HepG2 (cell line): Measurements from ENCODE around the gene NEK3. TPM values are rescaled to one million over a fixed set of nuclear protein-coding genes. Genes with fewer than 3 reads are reported as not detected.
"Not testable (repeated sequence)": the region's sequence is repeated elsewhere in the genome, so short reads cannot be mapped to it uniquely, and the experiment has no call there.

ENCODE experiments used
- CREM ChIP-seq, 2 experiments: sonication (generic) in 1 of 2; formaldehyde crosslinking in 1 of 2; IDR thresholded peaks; 2 replicates each; pipeline versions ENCODE4 v1.4.0 to v1.6.1; 2016 to 2020; ENCODE audit warnings: antibody characterized with exemption in 1 of 2, mild to moderate bottlenecking in 1 of 2, missing genetic modification reagents in 1 of 2
- EP300 ChIP-seq, 3 experiments: sonication (generic) in 1 of 3; formaldehyde crosslinking in 1 of 3; IDR thresholded peaks; 2 replicates each; pipeline versions ENCODE4 v1.5.1 to v1.6.1; 2011 to 2020; ENCODE audit warnings: low read depth in 2 of 3, low read length in 2 of 3, borderline replicate concordance in 1 of 3, improper control_type of control experiment in 1 of 3, mild to moderate bottlenecking in 1 of 3, missing genetic modification reagents in 1 of 3, moderate library complexity in 1 of 3
- FOSL1 ChIP-seq: sonication (generic); formaldehyde crosslinking; IDR thresholded peaks from 2 replicates; pipeline ENCODE4 v1.9.0; 2021; ENCODE audit warnings: missing genetic modification reagents, borderline replicate concordance
- FOXA3 ChIP-seq: IDR thresholded peaks from 2 replicates; pipeline ENCODE4 v1.6.1; 2016; ENCODE audit warnings: missing genetic modification reagents, missing compliant biosample characterization
- GATAD2A ChIP-seq: IDR thresholded peaks from 2 replicates; pipeline ENCODE4 v1.6.1; 2016
- HDAC2 ChIP-seq: sonication (generic); formaldehyde crosslinking; IDR thresholded peaks from 2 replicates; pipeline ENCODE4 v1.4.0; 2020; ENCODE audit warnings: missing genetic modification reagents
- HMG20A ChIP-seq: IDR thresholded peaks from 2 replicates; pipeline ENCODE4 v1.6.1; 2016; ENCODE audit warnings: borderline replicate concordance
- ISL2 ChIP-seq: sonication (generic); formaldehyde crosslinking; IDR thresholded peaks from 2 replicates; pipeline ENCODE4 v1.5.0; 2020; ENCODE audit warnings: missing genetic modification reagents
- JUNB ChIP-seq: sonication (generic); formaldehyde crosslinking; IDR thresholded peaks from 2 replicates; pipeline ENCODE4 v1.8.0; 2022; ENCODE audit warnings: missing genetic modification reagents, mild to moderate bottlenecking, borderline replicate concordance
- KAT8 ChIP-seq: IDR thresholded peaks from 2 replicates; pipeline ENCODE4 v1.6.1; 2016; ENCODE audit warnings: missing genetic modification reagents, missing compliant biosample characterization
- POGZ ChIP-seq: sonication (generic); formaldehyde crosslinking; IDR thresholded peaks from 2 replicates; pipeline ENCODE4 v1.4.0; 2020; ENCODE audit warnings: mild to moderate bottlenecking, missing genetic modification reagents
- RCOR2 ChIP-seq: IDR thresholded peaks from 2 replicates; pipeline ENCODE4 v1.6.1; 2016; ENCODE audit warnings: missing biosample characterization, missing genetic modification reagents
- SOX6 ChIP-seq, 2 experiments: fragments of 450-650 bp in 1 of 2; sonication (generic) in 1 of 2; formaldehyde crosslinking in 1 of 2; IDR thresholded peaks; 2 replicates each; pipeline versions ENCODE4 v1.4.0 to v1.6.1; 2017 to 2020; ENCODE audit warnings: antibody characterized with exemption in 1 of 2, mild to moderate bottlenecking in 1 of 2, missing genetic modification reagents in 1 of 2
- TBX3 ChIP-seq: fragments of 450-650 bp; IDR thresholded peaks from 2 replicates; pipeline ENCODE4 v1.6.1; 2017; ENCODE audit warnings: antibody characterized with exemption, mild to moderate bottlenecking, inconsistent platforms, borderline replicate concordance
- TCF7L2 ChIP-seq: IDR thresholded peaks from 2 replicates; pipeline ENCODE4 v1.6.1; 2011; ENCODE audit warnings: mild to moderate bottlenecking, low read depth, low read length, moderate library complexity
- polyA plus RNA-seq, 8 experiments: library from polyadenylated mRNA; depleted of rRNA in 3 of 8; stranded (reverse) in 7 of 8; unstranded in 1 of 8; fragments of >200 nt; fragmentation: Illumina TruSeq in 4 of 8; extraction: Trizol in 4 of 8; gene quantifications; 2 replicates each; pipeline versions ENCODE4 v1.2.1 to v1.2.3, GENCODE V29; 2011 to 2016; ENCODE audit warnings: low read depth in 4 of 8, missing spikeins in 1 of 8, mixed read lengths in 1 of 8; ENCODE audit not compliant: insufficient read depth in 1 of 8
- total RNA-seq, 5 experiments: library from RNA; depleted of rRNA; stranded (reverse); fragments of >200 nt; fragmentation: Illumina TruSeq; extraction: Trizol; gene quantifications; 2 replicates each; pipeline ENCODE4 v1.2.3, GENCODE V29; 2016; ENCODE audit warnings: low read depth in 1 of 5
- TF ChIP-seq, protein P1 (sequence below): IDR thresholded peaks from 2 replicates; pipeline ENCODE4 v1.4.0; 2020; ENCODE audit warnings: mild to moderate bottlenecking, missing genetic modification reagents
- TF ChIP-seq, protein P2 (sequence below): IDR thresholded peaks from 2 replicates; pipeline ENCODE4 v1.6.1; 2016; ENCODE audit warnings: mild to moderate bottlenecking

NEK3 gene
- total and polyA plus RNA-seq, 2 of the 13 experiments (the other 11 are each of a cell fraction or from before 2014, with no cell fraction given), result 36.7 to 68.2 TPM

DNA sequence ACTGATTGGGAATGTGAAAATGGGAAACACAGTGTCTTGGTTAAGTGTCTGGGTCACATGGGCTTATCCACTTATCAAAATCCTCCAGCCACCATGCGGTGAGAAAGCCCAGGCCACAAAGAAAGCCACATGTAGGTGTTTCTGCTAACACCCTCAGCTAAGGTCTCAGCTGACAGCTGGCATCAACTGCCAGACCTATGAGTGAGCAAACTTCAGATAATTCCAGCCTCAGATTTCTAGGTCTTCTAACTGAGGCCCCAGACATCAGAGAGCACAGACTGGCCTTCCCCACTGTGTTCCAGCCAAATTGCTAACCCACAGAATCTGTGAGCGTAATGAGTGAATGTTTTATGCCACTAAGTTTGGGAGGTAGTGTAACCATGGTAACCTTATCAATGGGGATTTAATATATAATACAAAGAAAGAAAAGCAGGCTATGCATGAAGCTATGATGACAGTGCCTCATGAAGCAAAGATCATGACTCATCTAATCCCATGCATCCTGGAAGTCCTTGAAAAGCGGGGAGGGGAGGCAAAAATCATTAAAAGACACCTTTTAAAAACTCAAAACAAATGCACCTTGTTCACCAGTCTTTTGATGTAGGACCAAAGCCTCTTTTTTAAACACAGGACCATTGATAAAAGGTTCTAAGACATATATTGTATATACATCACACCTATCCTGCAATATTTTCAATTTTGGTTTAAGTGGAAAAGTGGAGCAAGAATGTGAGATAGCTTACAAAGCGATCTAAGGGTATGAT is 28.2 kb upstream of the NEK3 start (continued):
- 0 out of 2 replicates have a peak, but pooled peaks have one; percentile 17 for TF ChIP-seq POGZ
- peak; percentile 55; the same call in 1 of the 2 replicates for TF ChIP-seq ISL2 (CRISPR knock-in tag)
- TF ChIP-seq KAT8, result peak; percentile 19; the same call in 1 of the 2 replicates
- TF ChIP-seq, protein P1, sequence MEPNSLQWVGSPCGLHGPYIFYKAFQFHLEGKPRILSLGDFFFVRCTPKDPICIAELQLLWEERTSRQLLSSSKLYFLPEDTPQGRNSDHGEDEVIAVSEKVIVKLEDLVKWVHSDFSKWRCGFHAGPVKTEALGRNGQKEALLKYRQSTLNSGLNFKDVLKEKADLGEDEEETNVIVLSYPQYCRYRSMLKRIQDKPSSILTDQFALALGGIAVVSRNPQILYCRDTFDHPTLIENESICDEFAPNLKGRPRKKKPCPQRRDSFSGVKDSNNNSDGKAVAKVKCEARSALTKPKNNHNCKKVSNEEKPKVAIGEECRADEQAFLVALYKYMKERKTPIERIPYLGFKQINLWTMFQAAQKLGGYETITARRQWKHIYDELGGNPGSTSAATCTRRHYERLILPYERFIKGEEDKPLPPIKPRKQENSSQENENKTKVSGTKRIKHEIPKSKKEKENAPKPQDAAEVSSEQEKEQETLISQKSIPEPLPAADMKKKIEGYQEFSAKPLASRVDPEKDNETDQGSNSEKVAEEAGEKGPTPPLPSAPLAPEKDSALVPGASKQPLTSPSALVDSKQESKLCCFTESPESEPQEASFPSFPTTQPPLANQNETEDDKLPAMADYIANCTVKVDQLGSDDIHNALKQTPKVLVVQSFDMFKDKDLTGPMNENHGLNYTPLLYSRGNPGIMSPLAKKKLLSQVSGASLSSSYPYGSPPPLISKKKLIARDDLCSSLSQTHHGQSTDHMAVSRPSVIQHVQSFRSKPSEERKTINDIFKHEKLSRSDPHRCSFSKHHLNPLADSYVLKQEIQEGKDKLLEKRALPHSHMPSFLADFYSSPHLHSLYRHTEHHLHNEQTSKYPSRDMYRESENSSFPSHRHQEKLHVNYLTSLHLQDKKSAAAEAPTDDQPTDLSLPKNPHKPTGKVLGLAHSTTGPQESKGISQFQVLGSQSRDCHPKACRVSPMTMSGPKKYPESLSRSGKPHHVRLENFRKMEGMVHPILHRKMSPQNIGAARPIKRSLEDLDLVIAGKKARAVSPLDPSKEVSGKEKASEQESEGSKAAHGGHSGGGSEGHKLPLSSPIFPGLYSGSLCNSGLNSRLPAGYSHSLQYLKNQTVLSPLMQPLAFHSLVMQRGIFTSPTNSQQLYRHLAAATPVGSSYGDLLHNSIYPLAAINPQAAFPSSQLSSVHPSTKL (CRISPR knock-in tag), result peak; percentile 71; the same call in 1 of the 2 replicates
- 0 out of 2 replicates have a peak, but pooled peaks have one; percentile 23 for TF ChIP-seq RCOR2 (CRISPR knock-in tag)
- TF ChIP-seq JUNB (CRISPR knock-in tag), result peak; percentile 53; the same call in 1 of the 2 replicates
- peak; percentile 67 for TF ChIP-seq GATAD2A (CRISPR knock-in tag)
- TF ChIP-seq TCF7L2, result 0 out of 2 replicates have a peak, but pooled peaks have one; percentile 37
- not testable (repeated sequence) for TF ChIP-seq SOX6 (IDR thresholded peaks at IDR 0.05); CREM (CRISPR knock-in tag; IDR thresholded peaks at IDR 0.05)
- peak; percentile 48; the same call in 1 of the 2 replicates for TF ChIP-seq SOX6 (CRISPR knock-in tag; IDR thresholded peaks at IDR 0.05)
- TF ChIP-seq EP300 (IDR thresholded peaks at IDR 0.05; ENCODE audit: low read depth in 2 of 2, low read length in 2 of 2), result peak in 1 of 2 experiments; percentile 49; a peak in 1 of 4 replicates
- TF ChIP-seq EP300 (CRISPR knock-in tag; IDR thresholded peaks at IDR 0.05; ENCODE audit: borderline replicate concordance), result peak; percentile 49; the same call in 1 of the 2 replicates
- peak; percentile 21; the same call in 1 of the 2 replicates for TF ChIP-seq FOXA3 (CRISPR knock-in tag)
- TF ChIP-seq, protein P2, sequence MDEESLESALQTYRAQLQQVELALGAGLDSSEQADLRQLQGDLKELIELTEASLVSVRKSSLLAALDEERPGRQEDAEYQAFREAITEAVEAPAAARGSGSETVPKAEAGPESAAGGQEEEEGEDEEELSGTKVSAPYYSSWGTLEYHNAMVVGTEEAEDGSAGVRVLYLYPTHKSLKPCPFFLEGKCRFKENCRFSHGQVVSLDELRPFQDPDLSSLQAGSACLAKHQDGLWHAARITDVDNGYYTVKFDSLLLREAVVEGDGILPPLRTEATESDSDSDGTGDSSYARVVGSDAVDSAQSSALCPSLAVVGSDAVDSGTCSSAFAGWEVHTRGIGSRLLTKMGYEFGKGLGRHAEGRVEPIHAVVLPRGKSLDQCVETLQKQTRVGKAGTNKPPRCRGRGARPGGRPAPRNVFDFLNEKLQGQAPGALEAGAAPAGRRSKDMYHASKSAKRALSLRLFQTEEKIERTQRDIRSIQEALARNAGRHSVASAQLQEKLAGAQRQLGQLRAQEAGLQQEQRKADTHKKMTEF, result 0 out of 2 replicates have a peak, but pooled peaks have one; percentile 37
- peak; percentile 12; the same call in 1 of the 2 replicates for TF ChIP-seq FOSL1
- TF ChIP-seq HMG20A (CRISPR knock-in tag), result peak; percentile 54; the same call in 1 of the 2 replicates
- TF ChIP-seq HDAC2 (CRISPR knock-in tag), result peak; percentile 29; the same call in 1 of the 2 replicates
- TF ChIP-seq CREM (IDR thresholded peaks at IDR 0.05), result peak; percentile 70
- peak; percentile 55; the same call in 1 of the 2 replicates for TF ChIP-seq TBX3
